DMS153 (cell line): ENCODE data around the gene TTC7B.

Experiments
- DNase-seq: peaks from one replicate; lab custom pipeline; 2025; lab: John Stamatoyannopoulos, UW

TTC7B gene

GRCh38 chr14:90599748-90600507 is 216.3 kb downstream of the TTC7B start:
- no peak for DNase-seq

DNA sequence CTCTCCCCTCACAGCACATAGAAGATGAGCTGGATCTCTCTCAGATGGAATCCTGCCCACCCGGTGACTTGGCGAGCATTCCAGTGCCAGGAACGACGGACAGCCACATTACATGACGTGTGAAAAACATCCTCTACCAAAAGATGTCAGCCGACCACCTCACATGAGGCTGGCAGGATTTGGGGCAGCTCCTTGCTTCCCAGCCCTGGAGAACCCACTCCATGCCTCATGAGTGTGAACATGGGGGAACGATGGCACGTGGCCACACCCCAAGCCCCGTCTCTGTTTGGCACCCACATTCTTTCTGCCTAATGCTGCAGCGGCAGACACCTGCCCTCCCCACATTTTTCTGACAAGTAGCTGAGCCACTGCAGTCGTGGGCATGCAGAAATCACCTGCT is 216.9 kb downstream of the TTC7B start:
- no peak for DNase-seq

- no peak for DNase-seq
These were observed 218.3 kb downstream of the TTC7B start for GRCh38 chr14:90597961-90598360.

GRCh38 chr14:90596733-90597132 is 219.5 kb downstream of the TTC7B start:
- DNase-seq: no peak

GRCh38 chr14:90593254-90594040 is 222.8 kb downstream of the TTC7B start:
- DNase-seq: no peak

- no peak for DNase-seq
These were observed 223.6 kb downstream of the TTC7B start for GRCh38 chr14:90592655-90593054.

DNA sequence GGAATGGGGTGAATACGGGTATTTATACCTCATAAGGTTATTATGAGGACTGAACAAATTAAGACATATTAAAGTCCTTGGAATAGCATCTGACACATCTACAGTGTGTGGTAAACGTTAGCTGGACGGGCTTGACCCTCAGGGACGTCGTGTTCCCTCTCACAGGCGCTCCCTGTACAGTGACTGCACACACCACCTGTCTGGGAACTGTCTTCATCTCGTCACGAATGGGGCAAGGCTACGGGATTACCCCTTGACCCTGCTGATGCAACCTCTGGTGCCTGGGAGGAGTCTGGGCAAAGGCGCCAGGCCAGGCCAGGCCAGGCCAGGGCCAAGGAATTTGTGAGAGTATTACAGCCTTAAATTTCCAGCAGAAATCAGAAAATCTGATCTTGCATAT is 228.3 kb downstream of the TTC7B start:
- no peak for DNase-seq

DNA sequence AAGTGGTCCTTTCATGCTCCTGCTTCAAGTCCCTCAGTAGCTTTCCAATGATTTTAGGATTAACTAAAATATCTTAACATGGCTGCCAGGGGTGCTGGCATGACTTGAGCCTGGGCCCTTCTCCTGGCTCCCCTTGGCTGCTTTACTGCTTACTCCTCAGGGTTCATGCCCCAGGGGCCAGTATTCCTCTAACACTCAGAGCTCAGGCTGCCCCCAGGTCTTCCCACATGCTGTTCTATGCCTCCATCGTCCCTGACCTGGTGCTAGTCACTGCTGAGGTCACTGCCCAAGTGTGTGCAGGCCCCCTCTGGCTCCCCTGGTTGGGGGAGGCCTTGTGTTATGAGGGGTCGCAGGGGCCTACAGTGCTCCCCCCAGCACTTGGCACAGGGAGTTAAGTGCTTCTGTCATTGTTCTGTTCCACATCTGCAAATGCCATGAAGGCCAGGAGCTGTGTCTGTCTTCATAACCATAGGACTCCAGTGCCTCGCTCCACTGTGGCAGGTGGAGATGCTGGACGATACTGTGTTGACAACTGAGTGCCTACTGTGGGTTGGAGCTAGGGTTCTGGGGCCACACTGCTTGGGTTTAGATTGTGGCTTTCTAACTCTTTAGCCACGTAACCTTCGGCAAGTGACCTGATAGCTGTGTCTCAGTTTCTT is 228.8 kb downstream of the TTC7B start:
- no peak for DNase-seq

DNA sequence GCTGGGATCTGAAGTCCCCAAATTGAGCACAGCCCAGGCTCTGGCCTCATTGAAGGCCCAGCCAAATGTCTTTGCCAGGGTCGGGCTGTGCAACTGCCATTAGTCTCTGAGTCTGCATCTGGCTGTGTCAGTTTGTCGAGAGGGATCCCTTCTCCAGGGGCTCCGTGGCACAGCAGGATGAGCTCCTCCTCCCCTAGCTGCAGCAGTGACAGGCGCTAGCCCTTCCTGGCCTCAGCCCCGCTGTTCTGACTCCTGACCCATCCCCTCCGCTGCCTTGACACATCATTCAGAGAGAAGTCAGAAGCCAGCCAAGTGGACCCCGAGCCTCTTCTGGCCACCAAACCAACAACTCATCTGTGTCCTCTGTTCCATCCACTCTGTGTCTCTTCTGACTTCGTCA is 231.1 kb downstream of the TTC7B start:
- DNase-seq: no peak

- DNase-seq: no peak
These were observed 232.2 kb downstream of the TTC7B start for GRCh38 chr14:90583916-90584605.

DNA sequence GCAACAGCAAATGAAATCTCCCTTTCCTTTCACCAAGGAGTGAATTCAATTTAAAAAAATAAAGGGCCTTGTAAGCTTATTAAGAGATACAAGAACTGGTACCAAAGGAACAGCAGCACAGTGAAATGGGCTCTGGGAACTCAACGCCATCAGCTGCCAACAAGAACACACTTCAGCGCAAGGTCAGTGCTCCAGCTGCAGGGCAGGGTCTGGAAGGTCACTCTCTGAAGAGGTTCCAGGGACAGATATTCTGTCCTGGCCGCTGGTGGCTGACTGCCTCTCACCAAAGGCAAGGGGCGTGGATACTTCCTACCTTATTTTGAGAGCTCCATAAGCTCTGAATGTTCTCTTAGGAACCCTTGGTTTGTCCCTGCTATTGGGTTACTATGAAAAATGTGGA is 232.8 kb downstream of the TTC7B start:
- no peak for DNase-seq

- DNase-seq: no peak
These were observed 234.1 kb downstream of the TTC7B start for GRCh38 chr14:90582166-90582565.

DNA sequence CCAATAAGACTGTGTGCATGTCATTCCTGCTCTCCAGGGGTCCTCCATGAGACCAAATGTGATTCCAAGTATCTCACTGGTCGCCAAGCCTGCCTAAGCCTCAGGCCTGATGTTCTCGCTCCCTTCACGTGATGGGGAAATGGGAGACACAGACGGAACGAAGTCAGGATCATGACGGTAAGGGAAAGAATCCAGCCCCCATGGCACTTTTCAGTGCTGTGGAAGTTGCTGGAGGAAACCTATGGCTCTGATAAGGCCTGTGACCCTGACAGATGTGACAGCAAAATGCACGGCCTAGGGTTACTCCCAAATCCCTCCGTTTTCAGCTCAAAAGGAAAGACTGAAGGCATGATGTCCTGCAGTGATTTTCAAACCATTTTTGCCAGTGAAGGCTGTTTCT is 234.5 kb downstream of the TTC7B start:
- no peak for DNase-seq

GRCh38 chr14:90580377-90581335 is 235.6 kb downstream of the TTC7B start:
- no peak for DNase-seq

GRCh38 chr14:90579816-90580215 is 236.4 kb downstream of the TTC7B start:
- DNase-seq: no peak

- no peak for DNase-seq
These were observed 237.1 kb downstream of the TTC7B start for GRCh38 chr14:90579088-90579487.

GRCh38 chr14:90578283-90578985 is 237.8 kb downstream of the TTC7B start:
- no peak for DNase-seq

DNA sequence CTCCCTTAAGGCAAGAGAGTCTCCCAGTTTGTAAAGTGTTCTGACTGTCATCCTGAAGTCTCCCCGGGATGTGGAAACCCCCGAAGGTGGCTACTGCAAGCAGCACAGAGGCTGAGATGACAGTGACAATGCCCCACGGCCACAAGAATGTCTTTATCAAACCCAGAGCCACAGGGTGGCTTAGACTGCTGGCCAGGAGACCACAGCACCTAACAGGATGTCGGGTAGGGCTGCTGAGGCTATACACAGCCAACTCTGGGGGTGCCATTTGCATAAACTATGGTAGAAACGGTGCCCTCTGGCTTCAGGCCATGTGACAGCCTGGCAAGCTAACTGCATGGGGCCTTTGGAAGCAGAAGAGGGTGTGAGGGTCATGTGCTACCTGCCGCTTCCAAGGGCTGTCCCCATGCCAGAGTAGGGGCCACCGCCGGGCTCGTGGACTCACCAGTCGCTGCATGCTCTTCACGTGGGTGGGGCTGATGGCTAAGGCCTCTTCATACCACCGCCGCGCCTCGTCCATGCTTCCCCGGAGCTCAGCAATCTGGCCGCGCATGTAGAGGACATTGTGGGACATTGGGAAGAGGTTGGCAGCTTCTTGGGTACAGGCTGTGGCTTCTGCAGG is 238.5 kb downstream of the TTC7B start:
- no peak for DNase-seq

- no peak for DNase-seq
These were observed 239.1 kb downstream of the TTC7B start for GRCh38 chr14:90576981-90577660.

GRCh38 chr14:90576581-90576980 is 239.6 kb downstream of the TTC7B start:
- no peak for DNase-seq
